ENCODE data around the gene CCR4. TPM values are rescaled to one million over a fixed set of nuclear protein-coding genes. Genes with fewer than 3 reads are reported as not detected.

The CCR4 gene
- total and polyA plus RNA-seq, 5 donors = 0.05 to 0.25 (median 0.12) TPM; not detected in 2

- no peak overlapping the region for H3K4me3 ChIP-seq (ENCODE audit: low read length)
- no peaks in the 10 kb centered on the region for H3K4me1 ChIP-seq (ENCODE audit: control insufficient read depth, insufficient read depth, low read length)
- no peaks in the 10 kb centered on the region for H3K27me3 ChIP-seq (ENCODE audit: control insufficient read depth, insufficient read depth)
- no peaks in the 10 kb centered on the region for H3K9me3 ChIP-seq (ENCODE audit: control insufficient read depth, low read length)
- intact Hi-C loops (cut with DNase I) = no loop called here
- ATAC-seq (no peak), DNase-seq (no peak)
- 18% methylated on average over 2 of the region's 2 CpGs for WGBS
- no peak overlapping the region for H3K27ac ChIP-seq (ENCODE audit: low read length)
Measured at GRCh38 chr3:33001889-33002288, 50.4 kb downstream of the CCR4 start.

DNA sequence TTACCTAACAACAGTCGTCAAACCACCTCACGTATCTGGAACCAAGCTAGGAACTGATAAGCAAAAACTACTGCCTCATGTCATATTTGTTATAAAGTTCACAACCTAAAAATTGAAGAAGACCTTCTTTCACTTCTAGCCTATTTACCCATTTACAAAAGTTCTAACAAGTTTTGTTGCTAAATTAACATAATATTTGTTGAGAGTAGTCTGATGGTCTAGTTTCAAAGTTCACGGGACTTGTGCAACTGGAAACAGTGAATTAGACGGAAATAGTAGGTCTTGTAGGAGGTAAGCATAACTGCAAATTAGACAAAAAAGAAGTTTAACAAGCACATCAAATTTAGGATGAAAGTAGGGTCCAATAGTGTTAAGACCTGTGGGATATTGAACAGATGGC is 51.9 kb downstream of the CCR4 start:
- 92% methylated on average over 4 of the region's 4 CpGs for WGBS
- H3K4me3 ChIP-seq (ENCODE audit: low read length) = no peak overlapping the region
- H3K27ac ChIP-seq (ENCODE audit: low read length) = no peak overlapping the region
- no peaks in the 10 kb centered on the region for H3K9me3 ChIP-seq (ENCODE audit: control insufficient read depth, low read length)
- H3K27me3 ChIP-seq (ENCODE audit: control insufficient read depth, insufficient read depth) = no peaks in the 10 kb centered on the region
- no peak for ATAC-seq
- no peak for DNase-seq
- intact Hi-C loops (cut with DNase I) = no loop called here
- no peaks in the 10 kb centered on the region for H3K4me1 ChIP-seq (ENCODE audit: control insufficient read depth, insufficient read depth, low read length)

GRCh38 chr3:33004205-33004604 is 52.8 kb downstream of the CCR4 start:
- H3K4me1 ChIP-seq (ENCODE audit: control insufficient read depth, insufficient read depth, low read length) = no peaks in the 10 kb centered on the region
- no peak overlapping the region for H3K27ac ChIP-seq (ENCODE audit: low read length)
- ATAC-seq (no peak), DNase-seq (no peak)
- 97% methylated on average over 4 of the region's 4 CpGs for WGBS
- no peaks in the 10 kb centered on the region for H3K9me3 ChIP-seq (ENCODE audit: control insufficient read depth, low read length)
- no peaks in the 10 kb centered on the region for H3K27me3 ChIP-seq (ENCODE audit: control insufficient read depth, insufficient read depth)
- intact Hi-C loops (cut with DNase I) = no loop called here
- H3K4me3 ChIP-seq (ENCODE audit: low read length) = no peak overlapping the region

DNA sequence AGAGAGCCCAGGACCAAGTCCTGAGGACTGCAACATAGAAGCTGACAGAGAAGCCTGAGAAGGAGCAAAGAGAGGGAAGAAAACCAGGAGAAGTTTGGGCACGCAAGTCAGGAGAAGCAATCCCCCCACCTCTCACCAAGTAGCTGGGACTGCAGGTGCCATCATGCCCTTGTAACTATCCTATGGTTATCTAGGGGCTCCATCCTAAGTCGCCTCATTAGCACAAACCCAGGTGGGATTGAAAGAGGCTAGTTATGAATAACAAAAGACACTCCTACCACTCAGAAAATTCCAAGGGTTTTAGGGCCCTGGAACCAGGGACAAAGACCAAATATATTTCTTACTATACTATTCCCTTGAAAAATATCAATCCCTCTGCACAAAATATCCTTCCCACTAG is 53.5 kb downstream of the CCR4 start:
- Histone ChIP-seq H3K27ac (ENCODE audit: low read length) (no peak overlapping the region), H3K9me3 (ENCODE audit: control insufficient read depth, low read length) (no peaks in the 10 kb centered on the region), H3K27me3 (ENCODE audit: control insufficient read depth, insufficient read depth) (no peaks in the 10 kb centered on the region), H3K4me1 (ENCODE audit: control insufficient read depth, insufficient read depth, low read length) (no peaks in the 10 kb centered on the region), H3K4me3 (ENCODE audit: low read length) (no peak overlapping the region)
- intact Hi-C loops (cut with DNase I) = no loop called here
- no peak for ATAC-seq
- no peak for DNase-seq
- WGBS = 98% methylated on average over 2 of the region's 2 CpGs

Other genes starting within 250 kb of the CCR4 start
- gene TRIM71, start 133.6 kb upstream of the CCR4 start, total RNA-seq = not detected
- not detected for gene TRIM71, start 133.6 kb upstream of the CCR4 start, polyA plus RNA-seq
- gene GLB1, start 145.5 kb downstream of the CCR4 start, total RNA-seq = 10 to 100 TPM; 25.3 to 33.2 (median 28.3) TPM
- gene GLB1, start 145.5 kb downstream of the CCR4 start, polyA plus RNA-seq = 9.8 TPM
- gene TMPPE, start 145.5 kb downstream of the CCR4 start, total RNA-seq = 1 to 10 TPM; 4.4 to 6.5 (median 5.1) TPM
- gene TMPPE, start 145.5 kb downstream of the CCR4 start, polyA plus RNA-seq = 0.50 TPM
- gene CRTAP, start 162.4 kb downstream of the CCR4 start, total RNA-seq = 100 to 1,000 TPM; 133 to 180 (median 149) TPM
- gene CRTAP, start 162.4 kb downstream of the CCR4 start, polyA plus RNA-seq = 51.8 TPM

All from right cardiac atrium (tissue), 5 donors.